ENCODE results near the gene FKRP.

Gene FKRP

GRCh38 chr19:46718934-46719622 is 26.8 kb upstream of the FKRP start:
- TF ChIP-seq OSR1 (CRISPR knock-in tag; IDR thresholded peaks at IDR 0.05) (no peak), POU6F1 (CRISPR knock-in tag; IDR thresholded peaks at IDR 0.05; ENCODE audit: borderline replicate concordance, low read depth) (no peak), ISL1 (CRISPR knock-in tag; IDR thresholded peaks at IDR 0.05) (no peak), BACH2 (CRISPR knock-in tag; IDR thresholded peaks at IDR 0.05; ENCODE audit: borderline replicate concordance) (no peak), RARB (CRISPR knock-in tag; IDR thresholded peaks at IDR 0.05) (no peak), ZNF8 (CRISPR knock-in tag; IDR thresholded peaks at IDR 0.05) (no peak), ZC3H10 (CRISPR knock-in tag; IDR thresholded peaks at IDR 0.05) (no peak), CSRNP3 (CRISPR knock-in tag; IDR thresholded peaks at IDR 0.05) (no peak), ZFP3 (CRISPR knock-in tag; IDR thresholded peaks at IDR 0.05) (no peak), ZNF565 (CRISPR knock-in tag; conservative IDR thresholded peaks at IDR 0.05; ENCODE audit: low read depth) (no peak), PPARA (CRISPR knock-in tag; IDR thresholded peaks at IDR 0.05; ENCODE audit: borderline replicate concordance) (no peak), CREB5 (CRISPR knock-in tag; IDR thresholded peaks at IDR 0.05; ENCODE audit: low read depth) (no peak), ARNTL (CRISPR knock-in tag; IDR thresholded peaks at IDR 0.05; ENCODE audit: borderline replicate concordance, low read depth) (no peak)
- ATAC-seq = no peak

- ATAC-seq = no peak
- TF ChIP-seq ZNF8 (CRISPR knock-in tag; IDR thresholded peaks at IDR 0.05) (no peak), ISL1 (CRISPR knock-in tag; IDR thresholded peaks at IDR 0.05) (no peak), ZFP3 (CRISPR knock-in tag; IDR thresholded peaks at IDR 0.05) (no peak)
Measured at GRCh38 chr19:46719629-46720502, 26.0 kb upstream of the FKRP start.

- no peak for ATAC-seq
- TF ChIP-seq SNAI2 (CRISPR knock-in tag; IDR thresholded peaks at IDR 0.05) = no peak
- no peak for TF ChIP-seq ZNF8 (CRISPR knock-in tag; IDR thresholded peaks at IDR 0.05)
- TF ChIP-seq TCF4 (CRISPR knock-in tag; IDR thresholded peaks at IDR 0.05; ENCODE audit: borderline replicate concordance) = no peak
- TF ChIP-seq ESRRG (CRISPR knock-in tag; IDR thresholded peaks at IDR 0.05) = no peak
- no peak for TF ChIP-seq RARB (CRISPR knock-in tag; IDR thresholded peaks at IDR 0.05)
- no peak for TF ChIP-seq BACH2 (CRISPR knock-in tag; IDR thresholded peaks at IDR 0.05; ENCODE audit: borderline replicate concordance)
Measured at GRCh38 chr19:46720503-46721239, 25.2 kb upstream of the FKRP start.

GRCh38 chr19:46721269-46722003 is 24.4 kb upstream of the FKRP start:
- ATAC-seq = no peak
- no peak for TF ChIP-seq TSHZ2 (CRISPR knock-in tag; IDR thresholded peaks at IDR 0.05)
